Measurements from ENCODE around the gene PELI1. TPM values are rescaled to one million over a fixed set of nuclear protein-coding genes. Genes with fewer than 3 reads are reported as not detected.

Gene PELI1
- total RNA-seq, 3 donors from 2014 or later (not counting 1 experiment from before 2014, with no cell fraction given) = 42.3 to 141 (median 65.0) TPM

DNA sequence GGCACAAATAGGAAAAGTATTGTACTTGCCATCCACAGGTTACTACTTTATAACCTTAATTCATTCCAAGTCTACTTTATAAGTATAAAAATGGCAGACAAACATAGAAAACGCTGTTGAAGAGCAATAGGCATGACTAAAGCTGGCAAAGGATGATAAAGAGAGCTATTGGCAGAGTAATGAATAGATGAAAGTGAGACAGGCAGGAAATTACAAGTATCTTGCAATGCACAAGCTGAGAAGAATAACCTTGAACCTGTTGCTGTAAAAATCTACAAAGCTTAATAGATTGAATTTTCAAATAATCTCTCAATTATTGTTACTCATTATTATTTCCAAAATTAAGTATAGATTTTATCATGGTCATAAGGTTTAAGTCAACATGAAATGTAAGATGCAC, 8.8 kb downstream of the PELI1 start:
- TF ChIP-seq, protein P1, sequence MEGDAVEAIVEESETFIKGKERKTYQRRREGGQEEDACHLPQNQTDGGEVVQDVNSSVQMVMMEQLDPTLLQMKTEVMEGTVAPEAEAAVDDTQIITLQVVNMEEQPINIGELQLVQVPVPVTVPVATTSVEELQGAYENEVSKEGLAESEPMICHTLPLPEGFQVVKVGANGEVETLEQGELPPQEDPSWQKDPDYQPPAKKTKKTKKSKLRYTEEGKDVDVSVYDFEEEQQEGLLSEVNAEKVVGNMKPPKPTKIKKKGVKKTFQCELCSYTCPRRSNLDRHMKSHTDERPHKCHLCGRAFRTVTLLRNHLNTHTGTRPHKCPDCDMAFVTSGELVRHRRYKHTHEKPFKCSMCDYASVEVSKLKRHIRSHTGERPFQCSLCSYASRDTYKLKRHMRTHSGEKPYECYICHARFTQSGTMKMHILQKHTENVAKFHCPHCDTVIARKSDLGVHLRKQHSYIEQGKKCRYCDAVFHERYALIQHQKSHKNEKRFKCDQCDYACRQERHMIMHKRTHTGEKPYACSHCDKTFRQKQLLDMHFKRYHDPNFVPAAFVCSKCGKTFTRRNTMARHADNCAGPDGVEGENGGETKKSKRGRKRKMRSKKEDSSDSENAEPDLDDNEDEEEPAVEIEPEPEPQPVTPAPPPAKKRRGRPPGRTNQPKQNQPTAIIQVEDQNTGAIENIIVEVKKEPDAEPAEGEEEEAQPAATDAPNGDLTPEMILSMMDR (IDR thresholded peaks at IDR 0.05) = no peak
- H3K9me3 Mint-ChIP-seq = no peaks in the 10 kb centered on the region
- ATAC-seq (no peak), DNase-seq (no peak)
- H3K4me1 Mint-ChIP-seq = peaks cover 17 to 21% of the 10 kb centered on the region in 2 donors
- no peaks in the 10 kb centered on the region for H3K27me3 ChIP-seq (ENCODE audit: control insufficient read depth, insufficient read depth, low read length)
- no peak overlapping the region for H3K4me3 Mint-ChIP-seq
- no peaks in the 10 kb centered on the region for H3K4me1 ChIP-seq (ENCODE audit: control insufficient read depth, insufficient read depth, low read length)
- no peaks in the 10 kb centered on the region for H3K9me3 ChIP-seq (ENCODE audit: control insufficient read depth, insufficient read depth, low read length)
- H3K27ac ChIP-seq (ENCODE audit: low read length) = no peak overlapping the region
- intact Hi-C loops (cut with micrococcal nuclease) = no loop called here
- no peaks in the 10 kb centered on the region for H3K27me3 Mint-ChIP-seq (ENCODE audit: low read depth in 2 of 2)
- no peaks in the 10 kb centered on the region for H3K36me3 ChIP-seq (ENCODE audit: control insufficient read depth, insufficient read depth, low read length)
- H3K4me3 ChIP-seq (ENCODE audit: low read length) = no peak overlapping the region
- WGBS (ENCODE audit: insufficient coverage) = 92% methylated on average over 1 of the region's 1 CpG
- H3K27ac Mint-ChIP-seq = no peak overlapping the region
- no peaks in the 10 kb centered on the region for H3K36me3 Mint-ChIP-seq

DNA sequence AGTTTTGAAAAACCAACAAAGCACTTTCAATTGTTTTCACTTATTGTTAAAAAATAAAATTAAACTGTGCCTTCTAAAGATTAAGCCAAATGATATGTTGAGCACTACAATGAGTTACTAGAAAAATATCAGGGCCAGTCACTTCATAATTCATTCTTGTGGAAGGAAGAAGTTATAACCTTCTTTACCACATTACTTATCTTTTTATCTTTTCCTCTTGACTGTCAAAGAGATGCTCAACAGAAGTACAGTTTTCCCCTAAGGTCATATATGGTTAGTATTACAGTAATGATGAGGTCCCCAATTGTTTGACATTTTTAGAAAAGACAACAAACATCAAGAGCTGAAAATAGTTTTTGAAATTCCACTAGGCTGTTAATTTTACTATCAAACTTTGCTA, 9.4 kb downstream of the PELI1 start:
- intact Hi-C loops (cut with micrococcal nuclease) = no loop called here
- Histone ChIP-seq H3K9me3 (ENCODE audit: control insufficient read depth, insufficient read depth, low read length) (no peaks in the 10 kb centered on the region), H3K4me3 (ENCODE audit: low read length) (no peak overlapping the region), H3K27me3 (ENCODE audit: control insufficient read depth, insufficient read depth, low read length) (no peaks in the 10 kb centered on the region), H3K4me1 (ENCODE audit: control insufficient read depth, insufficient read depth, low read length) (no peaks in the 10 kb centered on the region), H3K27ac (ENCODE audit: low read length) (no peak overlapping the region), H3K36me3 (ENCODE audit: control insufficient read depth, insufficient read depth, low read length) (no peaks in the 10 kb centered on the region)
- ATAC-seq = no peak
- TF ChIP-seq, protein P1 (IDR thresholded peaks at IDR 0.05) = no peak
- Mint-ChIP-seq H3K27ac (no peak overlapping the region), H3K4me3 (no peak overlapping the region), H3K27me3 (ENCODE audit: low read depth in 2 of 2) (no peaks in the 10 kb centered on the region), H3K9me3 (no peaks in the 10 kb centered on the region), H3K4me1 (peaks cover 17 to 21% of the 10 kb centered on the region in 2 donors), H3K36me3 (no peaks in the 10 kb centered on the region)
- no peak for DNase-seq

DNA sequence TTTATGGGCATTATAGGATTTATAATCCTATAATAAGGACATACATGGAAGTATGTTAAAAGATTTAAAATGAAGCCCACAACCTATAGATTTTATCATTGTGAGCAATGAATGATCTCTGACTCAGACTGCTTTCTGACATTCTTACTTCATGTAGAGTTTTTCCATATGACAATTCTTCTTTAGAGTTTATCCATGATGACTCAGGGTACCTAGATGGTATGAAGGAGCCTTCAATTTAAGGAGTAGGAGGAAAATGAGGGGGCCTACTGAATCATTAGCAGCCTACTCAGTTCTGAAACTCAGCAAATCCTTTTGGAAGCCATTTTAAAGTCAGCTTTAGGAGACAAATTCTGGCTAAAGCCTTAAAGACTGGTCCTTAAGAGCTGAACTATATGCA, 10.4 kb downstream of the PELI1 start:
- no peak overlapping the region for H3K27ac ChIP-seq (ENCODE audit: low read length)
- no peaks in the 10 kb centered on the region for H3K9me3 ChIP-seq (ENCODE audit: control insufficient read depth, insufficient read depth, low read length)
- no peak for DNase-seq
- no peaks in the 10 kb centered on the region for H3K4me1 ChIP-seq (ENCODE audit: control insufficient read depth, insufficient read depth, low read length)
- no peak for ATAC-seq
- H3K4me3 ChIP-seq (ENCODE audit: low read length) = no peak overlapping the region
- no peaks in the 10 kb centered on the region for H3K36me3 ChIP-seq (ENCODE audit: control insufficient read depth, insufficient read depth, low read length)
- intact Hi-C loops (cut with micrococcal nuclease) = no loop called here
- no peaks in the 10 kb centered on the region for H3K36me3 Mint-ChIP-seq
- TF ChIP-seq, protein P1 (IDR thresholded peaks at IDR 0.05) = no peak
- no peaks in the 10 kb centered on the region for H3K27me3 Mint-ChIP-seq (ENCODE audit: low read depth in 2 of 2)
- H3K4me1 Mint-ChIP-seq = peaks cover 17 to 19% of the 10 kb centered on the region in 2 donors
- H3K9me3 Mint-ChIP-seq = no peaks in the 10 kb centered on the region
- no peaks in the 10 kb centered on the region for H3K27me3 ChIP-seq (ENCODE audit: control insufficient read depth, insufficient read depth, low read length)
- no peak overlapping the region for H3K27ac Mint-ChIP-seq
- H3K4me3 Mint-ChIP-seq = no peak overlapping the region

DNA sequence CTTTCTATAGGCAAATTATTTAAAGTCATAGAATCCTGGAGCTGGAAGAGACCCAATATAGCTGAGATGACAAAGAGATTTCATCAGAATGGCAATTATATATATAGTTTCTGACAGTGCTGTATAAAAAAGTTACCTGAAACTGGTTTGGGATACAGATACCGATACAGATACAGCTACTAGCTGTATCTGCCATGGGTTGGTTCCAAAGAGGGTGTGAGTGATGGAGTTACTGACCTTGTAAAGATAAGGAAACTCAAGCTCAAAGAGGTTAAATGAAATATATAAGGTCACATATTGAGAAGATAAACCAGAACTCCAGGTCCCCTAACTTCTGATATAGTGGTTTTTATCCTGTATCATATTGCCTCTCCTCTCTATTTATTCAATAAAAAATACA, 10.9 kb downstream of the PELI1 start:
- Mint-ChIP-seq H3K4me1 (peaks cover 15 to 17% of the 10 kb centered on the region in 2 donors), H3K36me3 (no peaks in the 10 kb centered on the region), H3K9me3 (no peaks in the 10 kb centered on the region), H3K27ac (no peak overlapping the region), H3K27me3 (ENCODE audit: low read depth in 2 of 2) (no peaks in the 10 kb centered on the region), H3K4me3 (no peak overlapping the region)
- intact Hi-C loops (cut with micrococcal nuclease) = no loop called here
- Histone ChIP-seq H3K9me3 (ENCODE audit: control insufficient read depth, insufficient read depth, low read length) (no peaks in the 10 kb centered on the region), H3K27me3 (ENCODE audit: control insufficient read depth, insufficient read depth, low read length) (no peaks in the 10 kb centered on the region), H3K27ac (ENCODE audit: low read length) (no peak overlapping the region), H3K4me1 (ENCODE audit: control insufficient read depth, insufficient read depth, low read length) (no peaks in the 10 kb centered on the region), H3K4me3 (ENCODE audit: low read length) (no peak overlapping the region), H3K36me3 (ENCODE audit: control insufficient read depth, insufficient read depth, low read length) (no peaks in the 10 kb centered on the region)
- TF ChIP-seq, protein P1 (IDR thresholded peaks at IDR 0.05) = no peak
- 94% methylated on average over 1 of the region's 1 CpG for WGBS (ENCODE audit: insufficient coverage)
- ATAC-seq (no peak), DNase-seq (no peak)
